ENCODE results near the gene NCL. TPM values are rescaled to one million over a fixed set of nuclear protein-coding genes. Genes with fewer than 3 reads are reported as not detected.
"Not testable (repeated sequence)": the region's sequence is repeated elsewhere in the genome, so short reads cannot be mapped to it uniquely, and the experiment has no call there.

Gene NCL
- total RNA-seq, 1 donor from 2014 or later, result 220 TPM

GRCh38 chr2:231430437-231430836 is 33.8 kb downstream of the NCL start:
- DNase-seq, result not testable (repeated sequence)

DNA sequence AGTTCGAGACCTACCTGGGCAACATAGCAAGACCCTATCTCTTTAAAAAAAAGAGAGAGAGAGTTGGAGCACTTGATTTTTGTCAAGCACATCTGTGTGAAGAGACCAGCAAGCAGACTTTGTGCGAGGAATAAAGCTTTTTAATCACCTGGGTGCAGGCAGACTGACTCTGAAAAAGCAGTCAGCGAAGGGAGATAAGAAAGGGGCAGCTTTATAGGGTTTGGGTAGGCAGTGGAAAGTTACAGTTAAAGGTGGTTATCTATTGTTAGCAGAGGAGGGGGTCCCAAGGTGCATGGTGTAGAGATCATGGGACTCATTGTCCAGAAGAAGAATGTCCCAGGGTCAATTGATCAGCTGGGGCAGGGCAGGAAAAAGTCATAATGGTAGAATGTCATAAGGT is 34.4 kb downstream of the NCL start:
- no peak for DNase-seq

DNA sequence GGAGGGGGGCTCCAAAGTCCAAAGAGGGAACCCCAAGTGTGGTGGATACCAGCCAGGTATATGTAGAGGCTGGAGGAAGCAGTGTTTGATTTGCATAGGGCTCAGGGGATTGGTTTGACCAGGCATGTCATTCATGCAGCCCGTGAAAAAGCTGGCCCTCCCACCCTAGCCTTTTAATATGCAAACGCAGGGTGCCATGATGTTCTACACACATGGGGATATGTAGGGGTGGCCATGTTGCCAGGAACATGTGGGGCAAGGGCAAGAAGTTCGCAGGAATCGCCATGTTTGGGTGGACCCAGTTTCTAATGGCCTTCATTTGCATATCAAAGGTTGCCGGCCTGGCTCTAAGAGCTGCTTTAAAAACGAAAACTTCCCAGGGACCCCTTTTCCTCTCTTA is 35.1 kb downstream of the NCL start:
- no peak for DNase-seq

GRCh38 chr2:231427116-231427515 is 37.2 kb downstream of the NCL start:
- DNase-seq, result no peak

- no peak for DNase-seq
These were observed 38.2 kb downstream of the NCL start for GRCh38 chr2:231425811-231426703.

DNA sequence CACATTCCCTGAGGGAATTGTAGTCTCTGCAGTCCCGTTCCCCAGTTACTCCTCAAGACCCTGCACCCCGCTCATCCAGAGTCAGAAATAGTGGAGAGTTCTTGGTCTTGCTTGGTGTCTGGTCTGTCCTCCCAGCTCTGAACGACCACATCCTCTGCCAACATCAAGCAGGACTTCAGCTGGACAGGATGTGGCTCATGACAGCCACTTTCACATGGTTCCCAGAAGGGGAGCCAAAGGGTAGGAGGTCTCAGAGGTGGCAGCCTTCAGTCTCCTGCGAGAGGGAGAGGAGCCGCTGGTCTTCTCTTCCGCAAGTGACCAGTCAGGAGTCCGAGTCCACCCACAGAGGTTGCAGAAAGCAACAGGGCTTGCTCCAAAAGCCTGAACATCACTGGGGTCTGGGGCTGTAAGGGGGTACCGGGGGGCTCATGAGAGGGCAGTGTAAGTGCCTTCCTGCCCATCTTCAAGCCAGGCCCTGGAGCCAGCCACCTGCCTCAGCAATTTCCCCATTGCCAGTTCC is 38.9 kb downstream of the NCL start:
- DNase-seq, result no peak

GRCh38 chr2:231423176-231423575 is 41.1 kb downstream of the NCL start:
- DNase-seq, result no peak

GRCh38 chr2:231422056-231422455 is 42.2 kb downstream of the NCL start:
- no peak for DNase-seq

GRCh38 chr2:231421051-231421580 is 43.2 kb downstream of the NCL start:
- no peak for DNase-seq

DNA sequence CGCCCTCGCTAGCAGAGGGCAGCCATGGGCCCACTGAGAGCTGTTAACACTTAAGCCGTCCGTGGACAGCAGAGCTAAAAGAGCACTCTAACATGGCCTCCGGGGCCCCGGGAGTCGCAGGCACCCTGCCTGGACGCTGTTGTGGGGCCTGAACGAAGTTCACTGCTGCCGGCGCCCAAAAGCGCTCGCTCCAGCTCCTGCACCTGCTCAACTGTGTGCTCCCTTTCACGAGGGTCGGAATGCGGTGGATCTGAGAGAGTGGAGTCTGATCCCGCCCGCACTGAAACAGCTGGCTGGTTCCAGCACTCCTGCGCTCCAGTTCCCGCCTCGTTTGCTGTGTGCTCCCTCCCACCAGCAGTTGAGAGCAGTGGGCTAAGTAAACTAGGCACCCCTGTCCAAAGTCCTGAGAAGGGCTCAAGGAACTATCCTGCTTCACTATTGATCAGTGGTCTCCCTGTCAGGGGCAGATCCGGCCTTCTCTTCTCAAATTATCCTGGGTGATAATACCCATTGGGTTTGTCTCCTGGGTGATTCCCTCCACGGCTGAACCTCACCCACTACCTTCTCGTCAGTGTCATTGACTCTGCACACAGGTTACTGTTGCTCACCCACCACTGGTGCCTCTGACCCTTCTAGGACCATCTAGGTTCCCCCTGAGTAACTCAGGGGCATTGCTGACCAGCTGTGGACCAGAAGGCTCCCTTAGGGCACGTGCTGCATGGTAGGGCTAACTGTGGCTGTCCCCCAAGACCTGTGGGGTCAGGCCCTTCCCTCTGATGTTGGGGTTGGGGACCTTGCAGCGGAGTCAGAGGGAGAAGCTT is 45.3 kb downstream of the NCL start:
- no peak for DNase-seq

GRCh38 chr2:231415029-231415428 is 49.3 kb downstream of the NCL start:
- DNase-seq, result no peak

GRCh38 chr2:231413921-231414476 is 50.3 kb downstream of the NCL start:
- no peak for DNase-seq

GRCh38 chr2:231413456-231413855 is 50.8 kb downstream of the NCL start:
- DNase-seq, result no peak

DNA sequence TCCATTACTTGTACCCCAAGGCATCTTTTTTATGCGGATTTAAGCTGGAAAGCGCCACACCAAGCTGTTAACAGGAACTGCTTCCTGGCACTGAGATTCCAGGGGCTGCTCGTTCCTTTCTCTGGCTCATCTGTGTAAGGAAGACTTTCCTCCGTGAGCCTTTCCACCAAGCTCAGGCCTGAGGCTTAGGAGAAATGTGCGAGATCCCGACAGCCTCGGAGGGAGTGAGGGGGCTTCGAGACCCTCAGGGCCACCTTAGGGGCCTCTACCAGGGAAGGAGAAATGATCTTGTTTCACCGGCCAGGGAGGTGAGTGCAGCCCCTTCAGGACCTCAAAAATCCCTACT is 51.7 kb downstream of the NCL start:
- no peak for DNase-seq

GRCh38 chr2:231411831-231412617 is 52.3 kb downstream of the NCL start:
- DNase-seq, result peak; percentile 37

DNA sequence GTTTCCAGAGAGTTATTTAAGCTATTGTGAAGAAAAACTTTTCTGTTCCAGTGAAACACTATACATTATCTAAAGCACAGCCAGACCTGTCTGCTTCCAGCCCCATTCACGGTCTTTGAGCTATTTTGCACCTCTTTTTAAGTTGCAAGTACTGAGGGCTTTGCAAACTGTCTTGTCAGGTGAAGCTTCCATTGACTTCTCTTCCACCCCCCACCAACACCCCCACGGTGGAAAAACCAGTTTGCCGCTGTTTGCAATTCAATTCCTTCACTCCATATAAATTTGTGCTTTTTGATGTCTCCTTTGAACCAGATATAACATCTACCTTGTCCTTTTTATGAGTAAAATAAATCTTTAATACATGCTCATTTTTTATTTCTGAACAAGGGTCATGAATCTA is 53.0 kb downstream of the NCL start:
- DNase-seq, result no peak

GRCh38 chr2:231410293-231411004 is 53.8 kb downstream of the NCL start:
- DNase-seq, result no peak

- no peak for DNase-seq
These were observed 54.5 kb downstream of the NCL start for GRCh38 chr2:231409776-231410175.

DNA sequence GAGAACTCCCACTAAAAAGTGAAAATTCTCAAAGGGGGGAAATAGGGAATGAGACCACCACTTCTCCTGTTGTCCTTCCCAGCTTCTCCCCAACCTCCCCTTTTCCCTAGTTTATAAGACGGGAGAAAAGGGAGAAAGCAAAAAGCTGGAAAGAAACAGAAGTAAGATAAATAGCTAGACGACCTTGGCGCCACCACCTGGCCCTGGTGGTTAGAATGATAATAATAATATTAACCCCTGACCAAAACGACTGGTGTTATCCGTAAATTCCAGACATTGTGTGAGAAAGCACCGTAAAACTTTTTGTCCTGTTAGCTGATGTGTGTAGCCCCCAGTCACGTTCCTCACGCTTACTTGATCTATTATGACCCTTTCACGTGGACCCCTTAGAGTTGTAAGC is 56.0 kb downstream of the NCL start:
- not testable (repeated sequence) for DNase-seq

DNA sequence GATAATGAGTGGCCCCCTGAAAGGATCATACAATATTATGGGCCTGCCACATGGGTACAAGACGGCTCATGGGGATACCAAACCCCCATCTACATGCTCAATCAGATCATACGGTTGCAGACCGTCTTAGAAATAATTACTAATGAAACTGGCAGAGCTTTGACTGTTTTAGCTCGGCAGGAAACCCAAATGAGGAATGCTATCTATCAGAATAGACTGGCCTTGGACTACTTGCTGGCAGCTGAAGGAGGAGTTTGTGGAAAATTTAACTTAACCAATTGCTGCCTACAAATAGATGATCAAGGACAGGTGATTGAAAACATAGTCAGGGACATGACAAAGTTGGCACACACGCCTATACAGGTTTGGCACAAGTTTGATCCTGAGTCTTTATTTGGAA is 56.6 kb downstream of the NCL start:
- DNase-seq, result not testable (repeated sequence)

All from skin of body (tissue), 2 donors.